Lower lobe of right lung (tissue), 2 donors: ENCODE results near the gene NEURL4. TPM values are rescaled to one million over a fixed set of nuclear protein-coding genes. Genes with fewer than 3 reads are reported as not detected.

Source experiments
- ATAC-seq, 2 donors: fragments of 200-7000 bp; cut with Tn5 transposase; one replicate each; pipeline ENCODE4 v1.9.1; 2020 to 2022; ENCODE audit warnings: mild to moderate bottlenecking in 2 of 2, moderate library complexity in 2 of 2
- DNase-seq: peaks from one replicate; pipeline ENCODE4 v3.0.0-alpha.2; 2020
- H3K27ac ChIP-seq: fragments of 200-600 bp; one replicate; pipeline ENCODE4 v1.8.0; 2022
- H3K27me3 ChIP-seq: fragments of 200-600 bp; one replicate; pipeline ENCODE4 v1.8.0; 2022; ENCODE audit warnings: low read depth
- H3K36me3 ChIP-seq: fragments of 200-600 bp; one replicate; pipeline ENCODE4 v1.8.0; 2022; ENCODE audit warnings: mild to moderate bottlenecking
- H3K4me1 ChIP-seq: fragments of 200-600 bp; one replicate; pipeline ENCODE4 v1.8.0; 2022
- H3K4me3 ChIP-seq: fragments of 200-600 bp; one replicate; pipeline ENCODE4 v1.8.0; 2022; ENCODE audit warnings: mild to moderate bottlenecking
- H3K9me3 ChIP-seq: fragments of 200-600 bp; one replicate; pipeline ENCODE4 v1.8.0; 2022
- CTCF ChIP-seq: fragments of 200-600 bp; IDR thresholded peaks from one replicate; pipeline ENCODE4 v1.8.0; 2022; ENCODE audit warnings: antibody characterized with exemption, mild to moderate bottlenecking
- intact Hi-C: fragments of 100-400 bp; cut with DNase I; formaldehyde crosslinking; loops from one replicate; pipeline ENCODE4 v1.11.0; 2022
- total RNA-seq: library from RNA; stranded (reverse); fragmentation: NEBNext Ultra II Directional; extraction: Animal tissue kit (Norgen Biotek cat#: 25700); gene quantifications from one replicate; pipeline ENCODE4 v1.2.1, GENCODE V29; 2021
- donor health status: DM: no; HTN: yes; CAD: no; lungs with severe emphysema.

Gene NEURL4
- total RNA-seq, 1 donor from 2014 or later: 35.2 TPM

- intact Hi-C loops: no loop called here
- peaks cover 22% of the 10 kb centered on the region for H3K4me1 ChIP-seq
- H3K27ac ChIP-seq: no peak overlapping the region
- no peaks in the 10 kb centered on the region for H3K9me3 ChIP-seq
- DNase-seq (no peak), ATAC-seq (no peak)
- H3K27me3 ChIP-seq: no peaks in the 10 kb centered on the region
- peaks cover 56% of the 10 kb centered on the region for H3K36me3 ChIP-seq
- no peak overlapping the region for H3K4me3 ChIP-seq
- TF ChIP-seq CTCF: no peak
Measured at GRCh38 chr17:7326186-7326585, 2.9 kb downstream of the NEURL4 start.

- H3K9me3 ChIP-seq: no peaks in the 10 kb centered on the region
- H3K4me1 ChIP-seq: peaks cover 13% of the 10 kb centered on the region
- ATAC-seq (no peak), DNase-seq (no peak)
- no peak overlapping the region for H3K27ac ChIP-seq
- intact Hi-C loops: no loop called here
- no peaks in the 10 kb centered on the region for H3K27me3 ChIP-seq
- H3K4me3 ChIP-seq: no peak overlapping the region
- TF ChIP-seq CTCF: no peak
- H3K36me3 ChIP-seq: peaks cover 68% of the 10 kb centered on the region
Measured at GRCh38 chr17:7325031-7325528, 4.1 kb downstream of the NEURL4 start.

GRCh38 chr17:7324438-7324779 is 4.7 kb downstream of the NEURL4 start:
- peaks cover 69% of the 10 kb centered on the region for H3K36me3 ChIP-seq
- TF ChIP-seq CTCF: no peak
- ATAC-seq (no peak), DNase-seq (no peak)
- no peaks in the 10 kb centered on the region for H3K27me3 ChIP-seq
- H3K9me3 ChIP-seq: no peaks in the 10 kb centered on the region
- H3K27ac ChIP-seq: no peak overlapping the region
- intact Hi-C loops: no loop called here
- H3K4me3 ChIP-seq: no peak overlapping the region
- peaks cover 13% of the 10 kb centered on the region for H3K4me1 ChIP-seq

GRCh38 chr17:7323731-7324437 is 5.3 kb downstream of the NEURL4 start:
- Histone ChIP-seq H3K9me3 (no peaks in the 10 kb centered on the region), H3K27ac (no peak overlapping the region), H3K4me3 (no peak overlapping the region), H3K27me3 (no peaks in the 10 kb centered on the region), H3K4me1 (peaks cover 13% of the 10 kb centered on the region), H3K36me3 (peaks cover 73% of the 10 kb centered on the region)
- intact Hi-C loops: no loop called here
- ATAC-seq (peak; percentile 34 to 36), DNase-seq (peak; percentile 75)
- TF ChIP-seq CTCF: peak; percentile 82

GRCh38 chr17:7322520-7323194 is 6.5 kb downstream of the NEURL4 start:
- H3K4me3 ChIP-seq: no peak overlapping the region
- H3K27me3 ChIP-seq: no peaks in the 10 kb centered on the region
- TF ChIP-seq CTCF: no peak
- H3K36me3 ChIP-seq: peaks cover 85% of the 10 kb centered on the region
- H3K27ac ChIP-seq: no peak overlapping the region
- DNase-seq: no peak
- no peaks in the 10 kb centered on the region for H3K9me3 ChIP-seq
- no peak for ATAC-seq
- intact Hi-C loops: no loop called here
- H3K4me1 ChIP-seq: peaks cover under 1% of the 10 kb centered on the region
